ENCODE measurements around the gene TYRP1.

Gene TYRP1

GRCh38 chr9:12656803-12657202 lies 36.4 kb upstream of the TYRP1 start:
- DNase-seq (ENCODE audit: low spot score): no peak
- H3K9me3 ChIP-seq (ENCODE audit: severe bottlenecking): no peaks in the 10 kb centered on the region
- no peaks in the 10 kb centered on the region for H3K36me3 ChIP-seq (ENCODE audit: low read depth)
- H3K27ac ChIP-seq (ENCODE audit: poor library complexity, severe bottlenecking): no peak overlapping the region
- no peak for TF ChIP-seq CTCF (IDR thresholded peaks at IDR 0.05; ENCODE audit: poor library complexity, severe bottlenecking)
- H3K4me3 ChIP-seq (ENCODE audit: severe bottlenecking): no peak overlapping the region
- no peak for ATAC-seq (ENCODE audit: low read depth)
- H3K4me1 ChIP-seq (ENCODE audit: insufficient read depth, poor library complexity, severe bottlenecking): no peaks in the 10 kb centered on the region
- H3K27me3 ChIP-seq (ENCODE audit: insufficient read depth, poor library complexity, severe bottlenecking): no peaks in the 10 kb centered on the region

GRCh38 chr9:12657233-12657632 lies 36.0 kb upstream of the TYRP1 start:
- no peaks in the 10 kb centered on the region for H3K36me3 ChIP-seq (ENCODE audit: low read depth)
- ATAC-seq (ENCODE audit: low read depth) (no peak), DNase-seq (ENCODE audit: low spot score) (no peak)
- no peaks in the 10 kb centered on the region for H3K4me1 ChIP-seq (ENCODE audit: insufficient read depth, poor library complexity, severe bottlenecking)
- no peaks in the 10 kb centered on the region for H3K27me3 ChIP-seq (ENCODE audit: insufficient read depth, poor library complexity, severe bottlenecking)
- no peak overlapping the region for H3K4me3 ChIP-seq (ENCODE audit: severe bottlenecking)
- H3K9me3 ChIP-seq (ENCODE audit: severe bottlenecking): no peaks in the 10 kb centered on the region
- no peak overlapping the region for H3K27ac ChIP-seq (ENCODE audit: poor library complexity, severe bottlenecking)
- no peak for TF ChIP-seq CTCF (IDR thresholded peaks at IDR 0.05; ENCODE audit: poor library complexity, severe bottlenecking)

GRCh38 chr9:12657998-12658397 lies 35.2 kb upstream of the TYRP1 start:
- no peak overlapping the region for H3K4me3 ChIP-seq (ENCODE audit: severe bottlenecking)
- no peaks in the 10 kb centered on the region for H3K36me3 ChIP-seq (ENCODE audit: low read depth)
- no peaks in the 10 kb centered on the region for H3K4me1 ChIP-seq (ENCODE audit: insufficient read depth, poor library complexity, severe bottlenecking)
- ATAC-seq (ENCODE audit: low read depth) (no peak), DNase-seq (ENCODE audit: low spot score) (no peak)
- no peaks in the 10 kb centered on the region for H3K27me3 ChIP-seq (ENCODE audit: insufficient read depth, poor library complexity, severe bottlenecking)
- no peak for TF ChIP-seq CTCF (IDR thresholded peaks at IDR 0.05; ENCODE audit: poor library complexity, severe bottlenecking)
- no peaks in the 10 kb centered on the region for H3K9me3 ChIP-seq (ENCODE audit: severe bottlenecking)
- H3K27ac ChIP-seq (ENCODE audit: poor library complexity, severe bottlenecking): no peak overlapping the region

- Histone ChIP-seq H3K9me3 (ENCODE audit: severe bottlenecking) (no peaks in the 10 kb centered on the region), H3K36me3 (ENCODE audit: low read depth) (no peaks in the 10 kb centered on the region), H3K4me3 (ENCODE audit: severe bottlenecking) (no peak overlapping the region), H3K27ac (ENCODE audit: poor library complexity, severe bottlenecking) (no peak overlapping the region), H3K27me3 (ENCODE audit: insufficient read depth, poor library complexity, severe bottlenecking) (no peaks in the 10 kb centered on the region), H3K4me1 (ENCODE audit: insufficient read depth, poor library complexity, severe bottlenecking) (no peaks in the 10 kb centered on the region)
- peak; percentile 25 for DNase-seq (ENCODE audit: low spot score)
- TF ChIP-seq CTCF (IDR thresholded peaks at IDR 0.05; ENCODE audit: poor library complexity, severe bottlenecking): no peak
- no peak for ATAC-seq (ENCODE audit: low read depth)
Measured at GRCh38 chr9:12658531-12659209, 34.5 kb upstream of the TYRP1 start.

- no peak overlapping the region for H3K27ac ChIP-seq (ENCODE audit: poor library complexity, severe bottlenecking)
- DNase-seq (ENCODE audit: low spot score): no peak
- H3K36me3 ChIP-seq (ENCODE audit: low read depth): no peaks in the 10 kb centered on the region
- no peaks in the 10 kb centered on the region for H3K4me1 ChIP-seq (ENCODE audit: insufficient read depth, poor library complexity, severe bottlenecking)
- ATAC-seq (ENCODE audit: low read depth): no peak; the same call in 2 of the 3 replicates
- H3K4me3 ChIP-seq (ENCODE audit: severe bottlenecking): no peak overlapping the region
- H3K27me3 ChIP-seq (ENCODE audit: insufficient read depth, poor library complexity, severe bottlenecking): no peaks in the 10 kb centered on the region
- TF ChIP-seq CTCF (IDR thresholded peaks at IDR 0.05; ENCODE audit: poor library complexity, severe bottlenecking): no peak
- no peaks in the 10 kb centered on the region for H3K9me3 ChIP-seq (ENCODE audit: severe bottlenecking)
Measured at GRCh38 chr9:12659220-12659619, 34.0 kb upstream of the TYRP1 start.

Measured in RWPE2 (cell line).